Stimulated activated CD8-positive, alpha-beta memory T cell treated with anti-CD3 and anti-CD28 coated beads, Interleukin-15, amount 100 ng/mL, for 48 hours (primary cell): Measurements from ENCODE around the gene AIFM3.
"Not testable (repeated sequence)": the region's sequence is repeated elsewhere in the genome, so short reads cannot be mapped to it uniquely, and the experiment has no call there.

Experiments
- DNase-seq, 2 donors: peaks; one replicate each; pipeline ENCODE4 v3.0.0-alpha.2; 2020; ENCODE audit warnings: low read depth in 2 of 2

Gene AIFM3

GRCh38 chr22:20942203-20942902 lies 24.7 kb upstream of the AIFM3 start:
- not testable (repeated sequence) for DNase-seq

GRCh38 chr22:20943104-20943933 lies 23.7 kb upstream of the AIFM3 start:
- no peak for DNase-seq

- no peak for DNase-seq
Measured at GRCh38 chr22:20944042-20944441, 23.0 kb upstream of the AIFM3 start.

- DNase-seq = no peak
Measured at GRCh38 chr22:20945578-20945934, 21.5 kb upstream of the AIFM3 start.

GRCh38 chr22:20946080-20946986 lies 20.7 kb upstream of the AIFM3 start:
- DNase-seq = no peak

GRCh38 chr22:20946991-20947390 lies 20.1 kb upstream of the AIFM3 start:
- no peak for DNase-seq

- DNase-seq = no peak
Measured at GRCh38 chr22:20948450-20948849, 18.6 kb upstream of the AIFM3 start.

- DNase-seq = no peak
Measured at GRCh38 chr22:20948989-20949388, 18.1 kb upstream of the AIFM3 start.

GRCh38 chr22:20949698-20950183 lies 17.3 kb upstream of the AIFM3 start:
- no peak for DNase-seq

GRCh38 chr22:20951151-20951931 lies 15.7 kb upstream of the AIFM3 start:
- no peak for DNase-seq

- DNase-seq = no peak
Measured at GRCh38 chr22:20951932-20952380, 15.1 kb upstream of the AIFM3 start.

- no peak for DNase-seq
Measured at GRCh38 chr22:20952544-20953341, 14.3 kb upstream of the AIFM3 start.

GRCh38 chr22:20953342-20953608 lies 13.8 kb upstream of the AIFM3 start:
- DNase-seq = no peak

- no peak for DNase-seq
Measured at GRCh38 chr22:20953668-20954500, 13.2 kb upstream of the AIFM3 start.

GRCh38 chr22:20955548-20955947 lies 11.5 kb upstream of the AIFM3 start:
- DNase-seq = no peak

GRCh38 chr22:20956258-20957101 lies 10.6 kb upstream of the AIFM3 start:
- DNase-seq = no peak

GRCh38 chr22:20957102-20957682 lies 9.9 kb upstream of the AIFM3 start:
- no peak for DNase-seq

- DNase-seq = no peak
Measured at GRCh38 chr22:20957683-20958431, 9.2 kb upstream of the AIFM3 start.
